Pancreas (tissue), 10 donors: ENCODE measurements around the gene HSBP1. TPM values are rescaled to one million over a fixed set of nuclear protein-coding genes. Genes with fewer than 3 reads are reported as not detected.

Experiments used
- ATAC-seq, 4 donors: fragments of 200-7000 bp; cut with Tn5 transposase; one replicate each; pipeline versions ENCODE4 v1.8.0 to v1.9.1; 2020; ENCODE audit warnings: mild to moderate bottlenecking in 4 of 4, moderate library complexity in 4 of 4
- DNase-seq, 6 donors: peaks; one replicate each; pipeline ENCODE4 v3.0.0-alpha.2; 2020
- FAIRE-seq: peaks from 2 replicates; lab custom pipeline; 2012; peaks lifted over from hg19 to GRCh38; lab: Jason Lieb, UNC
- H3K27ac ChIP-seq, 4 donors: fragments of 200-600 bp; sonication (generic); 1 replicate in 3 of 4; 2 replicates in 1 of 4; pipeline versions ENCODE4 v1.5.0 to v1.8.0; 2020
- H3K27me3 ChIP-seq, 4 donors: fragments of 200-600 bp; one replicate each; pipeline ENCODE4 v1.8.0; 2021
- H3K36me3 ChIP-seq, 3 donors: fragments of 200-600 bp; sonication (generic) in 1 of 3; one replicate each; pipeline versions ENCODE4 v1.5.0 to v1.8.0; 2020 to 2021
- H3K4me1 ChIP-seq, 3 donors: fragments of 200-600 bp; one replicate each; pipeline ENCODE4 v1.8.0; 2021
- H3K4me3 ChIP-seq, 4 donors: fragments of 200-600 bp; sonication (generic) in 2 of 4; one replicate each; pipeline versions ENCODE4 v1.5.0 to v1.8.0; 2020 to 2021
- H3K9me3 ChIP-seq, 4 donors: fragments of 200-600 bp; one replicate each; pipeline ENCODE4 v1.8.0; 2021
- whole genome bisulfite sequencing, 2 donors: extraction: QIAGEN DNeasy Blood & Tissue Kit; methylation state at CpG; one replicate each; pipeline ENCODE4 v1.1.7; 2013; 5-methylcytosine and 5-hydroxymethylcytosine counted together
- intact Hi-C, 3 donors: fragments of 100-400 bp; cut with DNase I; formaldehyde crosslinking; loops; one replicate each; pipeline versions ENCODE4 v1.11.1 to v1.14.2; 2022
- polyA plus RNA-seq, 2 donors: library from polyadenylated mRNA; stranded (reverse); fragments of 200-250 nt; gene quantifications; one replicate each; pipeline ENCODE4 v1.2.3, GENCODE V29; 2013
- total RNA-seq, 6 donors: library from RNA; stranded (reverse); fragmentation: NEBNext Ultra II Directional in 4 of 6; extraction: Animal tissue kit (Norgen Biotek cat#: 25700) in 4 of 6; gene quantifications; one replicate each; pipeline versions ENCODE4 v1.2.1 to v1.2.4, GENCODE V29; 2021 to 2023
- TF ChIP-seq, protein P1 (sequence below), 4 donors: fragments of 200-600 bp; sonication (generic) in 3 of 4; IDR thresholded peaks; one replicate each; pipeline versions ENCODE4 v1.5.0 to v1.8.0; 2021; ENCODE audit warnings: antibody characterized with exemption in 4 of 4
- donor health status: healthy with polysubstance abuse.
- donor health status: DM: no; HTN: no; CAD: no; lungs with moderate emphysema.
- donor health status: DM: no; HTN: no; CAD: no.
- donor health status: control.
- donor health status: control.
- donor health status: Bipolar disorder and iron deficiency.
- donor health status: DM: yes; HTN: yes; CAD: no.
- donor health status: DM: no; HTN: no; CAD: no.
- donor health status: DM: no; HTN: no; CAD: no.
- donor health status: DM: yes; HTN: yes; CAD: no.

HSBP1 gene
- total and polyA plus RNA-seq, 8 donors = 16.3 to 53.7 (median 30.6) TPM

DNA sequence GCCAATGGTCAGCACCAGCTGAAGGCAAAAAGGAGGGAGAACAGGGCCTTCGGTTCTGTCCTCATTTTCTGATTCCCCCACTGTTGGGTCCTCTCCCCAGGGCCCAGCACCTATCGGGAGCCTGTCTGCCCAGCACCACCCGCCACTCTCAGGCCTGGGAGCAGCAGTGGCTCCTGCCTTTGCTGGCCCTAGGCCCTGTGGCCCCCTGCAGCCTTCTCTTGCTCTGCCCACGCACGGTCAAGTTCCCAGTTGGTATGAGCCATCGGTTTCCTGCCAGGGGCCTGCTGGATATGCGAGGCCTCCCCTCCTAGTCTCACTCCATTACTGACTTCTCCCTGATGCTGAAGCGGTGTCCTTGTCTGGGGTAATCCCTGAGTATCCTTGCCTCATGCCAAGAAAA is 37.5 kb downstream of the HSBP1 start:
- 90 to 96% methylated on average over 8 of the region's 8 CpGs for WGBS, 2 donors
- H3K27me3 ChIP-seq = no peaks in the 10 kb centered on the region
- H3K9me3 ChIP-seq = no peaks in the 10 kb centered on the region
- FAIRE-seq (no peak), ATAC-seq (no peak), DNase-seq (no peak)
- no peaks in the 10 kb centered on the region for H3K36me3 ChIP-seq
- intact Hi-C loops = no loop called here
- no peaks in the 10 kb centered on the region for H3K4me1 ChIP-seq
- no peak overlapping the region for H3K27ac ChIP-seq
- TF ChIP-seq, protein P1, sequence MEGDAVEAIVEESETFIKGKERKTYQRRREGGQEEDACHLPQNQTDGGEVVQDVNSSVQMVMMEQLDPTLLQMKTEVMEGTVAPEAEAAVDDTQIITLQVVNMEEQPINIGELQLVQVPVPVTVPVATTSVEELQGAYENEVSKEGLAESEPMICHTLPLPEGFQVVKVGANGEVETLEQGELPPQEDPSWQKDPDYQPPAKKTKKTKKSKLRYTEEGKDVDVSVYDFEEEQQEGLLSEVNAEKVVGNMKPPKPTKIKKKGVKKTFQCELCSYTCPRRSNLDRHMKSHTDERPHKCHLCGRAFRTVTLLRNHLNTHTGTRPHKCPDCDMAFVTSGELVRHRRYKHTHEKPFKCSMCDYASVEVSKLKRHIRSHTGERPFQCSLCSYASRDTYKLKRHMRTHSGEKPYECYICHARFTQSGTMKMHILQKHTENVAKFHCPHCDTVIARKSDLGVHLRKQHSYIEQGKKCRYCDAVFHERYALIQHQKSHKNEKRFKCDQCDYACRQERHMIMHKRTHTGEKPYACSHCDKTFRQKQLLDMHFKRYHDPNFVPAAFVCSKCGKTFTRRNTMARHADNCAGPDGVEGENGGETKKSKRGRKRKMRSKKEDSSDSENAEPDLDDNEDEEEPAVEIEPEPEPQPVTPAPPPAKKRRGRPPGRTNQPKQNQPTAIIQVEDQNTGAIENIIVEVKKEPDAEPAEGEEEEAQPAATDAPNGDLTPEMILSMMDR (IDR thresholded peaks at IDR 0.05) = no peak
- H3K4me3 ChIP-seq = no peak overlapping the region

DNA sequence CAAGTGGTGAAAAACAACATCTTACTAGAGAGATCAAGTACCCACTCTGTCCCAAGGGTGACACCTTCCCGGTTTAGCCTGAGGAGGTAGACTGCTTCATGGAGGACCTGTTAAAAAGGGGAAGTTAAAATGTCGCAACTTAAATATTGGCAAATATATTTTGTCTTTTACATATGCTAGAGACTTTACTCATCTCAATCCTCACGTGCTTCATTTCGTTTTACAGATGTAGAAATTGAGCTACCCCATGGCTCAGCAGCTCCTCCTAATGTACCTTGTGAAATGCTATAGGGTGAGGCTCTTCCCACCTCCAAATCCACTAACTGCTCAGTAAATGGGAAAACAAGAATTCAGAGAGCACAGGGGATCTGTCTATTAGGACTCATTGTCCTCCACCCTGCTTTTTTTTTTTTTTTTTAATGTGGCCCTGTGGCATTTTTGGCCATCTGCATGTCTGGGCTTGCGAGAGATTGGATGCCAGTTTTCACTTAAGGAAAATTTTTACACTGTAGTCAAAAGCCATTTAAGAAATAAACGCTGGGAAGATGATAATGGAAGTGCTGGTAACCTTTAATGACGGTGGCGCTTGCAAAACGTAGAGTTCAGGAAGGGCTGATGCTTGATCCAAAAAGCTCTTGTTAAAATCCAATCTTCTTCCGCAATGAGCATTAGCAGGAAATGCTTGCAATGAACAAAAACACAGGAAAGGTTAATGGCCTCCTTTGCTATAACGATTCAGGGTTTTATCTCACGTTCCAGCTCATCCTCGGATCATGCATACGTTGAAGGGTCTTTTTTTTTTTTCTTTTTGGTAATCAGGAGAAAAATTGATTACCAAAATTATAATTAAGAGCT is 39.8 kb downstream of the HSBP1 start:
- FAIRE-seq (no peak), ATAC-seq (no peak), DNase-seq (no peak)
- 74 to 85% methylated on average over 14 of the region's 14 CpGs for WGBS, 2 donors
- Histone ChIP-seq H3K27me3 (no peaks in the 10 kb centered on the region), H3K4me1 (no peaks in the 10 kb centered on the region), H3K36me3 (no peaks in the 10 kb centered on the region), H3K4me3 (no peak overlapping the region), H3K27ac (no peak overlapping the region), H3K9me3 (no peaks in the 10 kb centered on the region)
- intact Hi-C loops = no loop called here
- TF ChIP-seq, protein P1 (IDR thresholded peaks at IDR 0.05) = no peak

DNA sequence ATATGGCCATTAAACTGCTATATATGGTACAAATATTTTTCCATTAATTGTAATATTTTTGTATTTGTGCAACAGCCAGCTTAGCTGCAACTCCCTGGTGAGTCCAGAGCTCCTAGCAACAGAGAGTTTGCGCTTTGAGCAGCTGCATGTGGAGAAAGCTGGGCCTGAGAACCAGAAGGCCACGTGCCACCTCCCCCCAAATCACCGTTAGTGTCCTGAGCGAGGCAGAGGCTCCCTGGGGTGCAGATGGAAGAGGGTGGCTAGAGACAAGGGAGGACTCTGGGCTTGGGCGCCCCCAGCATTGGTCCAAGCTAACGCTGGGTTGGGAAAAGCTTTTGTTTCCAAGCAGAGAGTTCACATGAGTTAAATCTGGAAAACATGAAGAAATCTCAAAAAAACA is 41.6 kb downstream of the HSBP1 start:
- TF ChIP-seq, protein P1 (IDR thresholded peaks at IDR 0.05) = no peak
- Histone ChIP-seq H3K4me1 (no peaks in the 10 kb centered on the region), H3K27ac (no peak overlapping the region), H3K4me3 (no peak overlapping the region), H3K36me3 (no peaks in the 10 kb centered on the region), H3K9me3 (no peaks in the 10 kb centered on the region), H3K27me3 (no peaks in the 10 kb centered on the region)
- intact Hi-C loops = no loop called here
- no peak for ATAC-seq
- 73 to 81% methylated on average over 6 of the region's 6 CpGs for WGBS, 2 donors
- DNase-seq = no peak
- FAIRE-seq = no peak

DNA sequence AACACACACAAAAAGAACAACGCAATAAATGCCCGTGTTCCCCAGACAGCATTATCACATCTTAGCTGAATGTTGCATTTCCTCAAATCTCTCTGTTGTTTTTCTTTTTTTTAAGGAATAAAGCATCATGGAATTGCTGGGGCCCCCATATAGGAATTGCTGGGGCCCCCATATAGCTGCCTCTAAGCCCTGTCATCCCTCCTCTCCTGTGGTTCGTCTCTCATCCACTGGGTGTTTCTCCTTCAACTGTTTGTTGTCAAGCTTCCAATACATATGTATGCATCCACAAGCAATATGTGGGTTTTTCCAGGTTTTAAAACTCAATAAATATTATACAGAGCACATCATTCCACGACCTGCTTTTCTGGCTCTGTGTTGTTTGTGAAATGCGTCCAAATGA is 43.2 kb downstream of the HSBP1 start:
- TF ChIP-seq, protein P1 (IDR thresholded peaks at IDR 0.05) = no peak
- H3K27ac ChIP-seq = no peak overlapping the region
- intact Hi-C loops = no loop called here
- FAIRE-seq = no peak
- 68 to 80% methylated on average over 5 of the region's 5 CpGs for WGBS, 2 donors
- H3K4me1 ChIP-seq = no peaks in the 10 kb centered on the region
- H3K36me3 ChIP-seq = no peaks in the 10 kb centered on the region
- H3K4me3 ChIP-seq = no peak overlapping the region
- H3K9me3 ChIP-seq = no peaks in the 10 kb centered on the region
- ATAC-seq = no peak
- no peaks in the 10 kb centered on the region for H3K27me3 ChIP-seq
- DNase-seq = no peak

DNA sequence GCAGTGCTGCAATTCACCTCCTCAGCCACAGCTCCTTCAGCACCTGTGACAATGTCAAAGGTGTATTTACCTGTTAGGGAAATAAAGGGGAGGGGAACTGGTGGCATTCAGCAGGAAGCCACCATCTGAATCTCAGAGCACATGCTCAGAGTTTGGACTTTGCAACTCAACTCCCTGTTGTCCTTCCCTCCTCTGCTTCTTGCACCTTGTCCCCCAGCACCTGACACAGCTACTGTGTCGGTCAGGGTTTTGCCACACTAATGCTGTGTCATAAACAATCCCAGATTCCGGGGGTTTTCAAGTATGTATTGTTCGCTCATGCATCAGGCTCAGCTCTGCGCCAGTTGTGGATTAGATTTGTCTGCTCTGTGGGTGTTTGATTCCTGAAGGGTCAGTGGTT is 43.7 kb downstream of the HSBP1 start:
- intact Hi-C loops = no loop called here
- TF ChIP-seq, protein P1 (IDR thresholded peaks at IDR 0.05) = no peak
- ATAC-seq (no peak), DNase-seq (no peak), FAIRE-seq (no peak)
- 82 to 88% methylated on average over 4 of the region's 4 CpGs for WGBS, 2 donors
- no peaks in the 10 kb centered on the region for H3K9me3 ChIP-seq
- no peaks in the 10 kb centered on the region for H3K27me3 ChIP-seq
- H3K27ac ChIP-seq = no peak overlapping the region
- H3K4me3 ChIP-seq = no peak overlapping the region
- H3K36me3 ChIP-seq = no peaks in the 10 kb centered on the region
- no peaks in the 10 kb centered on the region for H3K4me1 ChIP-seq
